Loucy (cell line): ENCODE data around the gene TCF7L2.

Source experiments
- H2AFZ ChIP-seq: fragments of 200-600 bp; sonication (generic); 2 replicates; pipeline ENCODE4 v1.6.0; 2016; ENCODE audit warnings: antibody characterized with exemption, mild to moderate bottlenecking, low read length, moderate library complexity
- H3F3A ChIP-seq: fragments of 200-600 bp; 2 replicates; pipeline ENCODE4 v1.6.0; 2016; ENCODE audit warnings: antibody characterized with exemption, low read depth, mild to moderate bottlenecking
- H3K27me3 ChIP-seq: fragments of 200-600 bp; sonication (generic); 2 replicates; pipeline ENCODE4 v1.6.1; 2014; ENCODE audit warnings: low read length, mild to moderate bottlenecking; ENCODE audit not compliant: insufficient read depth, poor library complexity, severe bottlenecking
- H3K36me3 ChIP-seq: fragments of 200-600 bp; sonication (generic); 2 replicates; pipeline ENCODE4 v1.6.1; 2016; ENCODE audit warnings: low read length; ENCODE audit not compliant: insufficient read depth
- H3K4me1 ChIP-seq: fragments of 200-600 bp; sonication (generic); 2 replicates; pipeline ENCODE4 v1.5.1; 2014; ENCODE audit warnings: low read length, mild to moderate bottlenecking; ENCODE audit not compliant: insufficient read depth, poor library complexity, severe bottlenecking
- H3K4me2 ChIP-seq: fragments of 200-600 bp; sonication (generic); 2 replicates; pipeline ENCODE4 v1.6.0; 2014; ENCODE audit warnings: antibody characterized with exemption, low read length, low read depth, mild to moderate bottlenecking; ENCODE audit not compliant: poor library complexity, severe bottlenecking
- H3K4me3 ChIP-seq: fragments of 200-600 bp; sonication (generic); 2 replicates; pipeline ENCODE4 v1.5.1; 2014; ENCODE audit warnings: low read length, mild to moderate bottlenecking, mixed read lengths; ENCODE audit not compliant: poor library complexity, severe bottlenecking
- H3K79me2 ChIP-seq: fragments of 200-600 bp; sonication (generic); 2 replicates; pipeline ENCODE4 v1.6.1; 2014; ENCODE audit warnings: low read length; ENCODE audit not compliant: insufficient read depth
- H3K9ac ChIP-seq: fragments of 200-600 bp; sonication (generic); 2 replicates; pipeline ENCODE4 v1.6.0; 2014; ENCODE audit warnings: mild to moderate bottlenecking, low read depth, low read length, moderate library complexity; ENCODE audit not compliant: poor library complexity, severe bottlenecking
- H3K9me2 ChIP-seq: fragments of 200-600 bp; sonication (generic); replicated peaks from 2 replicates; pipeline ENCODE4 v1.6.1; 2016; ENCODE audit warnings: low read depth, low read length, mixed read lengths
- H3K9me3 ChIP-seq: fragments of 200-600 bp; sonication (generic); 2 replicates; pipeline ENCODE4 v1.6.1; 2014; ENCODE audit warnings: mild to moderate bottlenecking, antibody characterized with exemption, low read length, low read depth; ENCODE audit not compliant: insufficient read depth
- H4K20me1 ChIP-seq: fragments of 200-600 bp; sonication (generic); 2 replicates; pipeline ENCODE4 v1.6.0; 2014; ENCODE audit warnings: antibody characterized with exemption, low read length, mild to moderate bottlenecking; ENCODE audit not compliant: insufficient read depth, poor library complexity, severe bottlenecking
- EZH2phosphoT487 ChIP-seq: fragments of 200-600 bp; IDR thresholded peaks from 2 replicates; pipeline ENCODE4 v1.6.1; 2018; ENCODE audit warnings: antibody characterized with exemption, mild to moderate bottlenecking, moderate library complexity, borderline replicate concordance
- TF ChIP-seq, protein P1 (sequence below): fragments of 200-600 bp; sonication (generic); conservative IDR thresholded peaks from 2 replicates; pipeline ENCODE4 v1.5.1; 2014; ENCODE audit warnings: mild to moderate bottlenecking, antibody characterized with exemption, low read length

TCF7L2 gene

DNA sequence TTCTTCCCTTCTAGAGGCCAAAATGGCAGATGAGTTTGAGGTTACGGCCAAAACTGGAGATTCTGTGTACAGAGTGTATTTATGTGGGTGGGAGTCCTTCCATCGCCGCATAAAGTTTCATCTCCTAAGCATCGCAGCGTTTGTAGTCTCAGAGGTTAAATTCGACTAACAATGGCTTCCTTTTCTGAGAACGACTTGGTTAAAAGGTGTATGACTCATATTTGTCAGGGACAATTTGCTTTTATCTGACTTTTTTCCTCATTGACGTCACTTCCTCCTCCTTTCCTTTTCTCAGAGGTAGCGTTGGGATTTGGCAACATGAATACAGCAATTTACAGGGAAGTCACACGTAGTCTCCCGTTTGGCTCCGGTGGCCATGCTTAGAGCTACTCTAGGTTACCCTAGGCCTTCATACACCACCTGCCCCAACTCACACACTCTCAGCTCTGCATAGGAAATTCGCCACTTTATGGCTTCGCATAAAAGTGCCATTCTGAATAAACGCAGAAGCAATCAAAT lies 37.6 kb upstream of the TCF7L2 start:
- TF ChIP-seq, protein P1, sequence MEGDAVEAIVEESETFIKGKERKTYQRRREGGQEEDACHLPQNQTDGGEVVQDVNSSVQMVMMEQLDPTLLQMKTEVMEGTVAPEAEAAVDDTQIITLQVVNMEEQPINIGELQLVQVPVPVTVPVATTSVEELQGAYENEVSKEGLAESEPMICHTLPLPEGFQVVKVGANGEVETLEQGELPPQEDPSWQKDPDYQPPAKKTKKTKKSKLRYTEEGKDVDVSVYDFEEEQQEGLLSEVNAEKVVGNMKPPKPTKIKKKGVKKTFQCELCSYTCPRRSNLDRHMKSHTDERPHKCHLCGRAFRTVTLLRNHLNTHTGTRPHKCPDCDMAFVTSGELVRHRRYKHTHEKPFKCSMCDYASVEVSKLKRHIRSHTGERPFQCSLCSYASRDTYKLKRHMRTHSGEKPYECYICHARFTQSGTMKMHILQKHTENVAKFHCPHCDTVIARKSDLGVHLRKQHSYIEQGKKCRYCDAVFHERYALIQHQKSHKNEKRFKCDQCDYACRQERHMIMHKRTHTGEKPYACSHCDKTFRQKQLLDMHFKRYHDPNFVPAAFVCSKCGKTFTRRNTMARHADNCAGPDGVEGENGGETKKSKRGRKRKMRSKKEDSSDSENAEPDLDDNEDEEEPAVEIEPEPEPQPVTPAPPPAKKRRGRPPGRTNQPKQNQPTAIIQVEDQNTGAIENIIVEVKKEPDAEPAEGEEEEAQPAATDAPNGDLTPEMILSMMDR = no peak
- TF ChIP-seq EZH2phosphoT487 = no peak
- Histone ChIP-seq H3K4me3 (no peak overlapping the region), H3K4me2 (no peak overlapping the region)

DNA sequence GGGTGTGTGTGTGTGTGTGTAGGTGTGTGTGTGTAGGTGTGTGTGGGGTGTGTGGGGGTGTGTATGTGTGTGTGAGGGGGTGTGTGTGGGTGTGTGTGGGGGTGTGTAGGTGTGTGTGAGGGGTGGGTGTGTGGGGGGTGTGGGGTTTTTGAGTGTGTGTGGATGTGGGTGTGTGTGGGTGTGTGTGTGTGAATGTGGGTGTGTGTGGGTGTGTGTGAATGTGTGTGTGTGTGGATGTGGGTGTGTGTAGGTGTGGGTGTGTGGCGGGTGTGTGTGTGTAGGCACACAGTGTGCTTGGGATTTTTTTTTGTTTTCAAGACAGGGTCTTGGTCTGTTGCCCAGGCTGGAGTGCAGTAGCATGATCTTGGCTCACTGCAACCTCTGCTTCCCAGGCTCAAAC lies 36.8 kb upstream of the TCF7L2 start:
- H3K27me3 ChIP-seq = no peaks in the 10 kb centered on the region
- H3F3A ChIP-seq = no peaks in the 10 kb centered on the region
- no peaks in the 10 kb centered on the region for H3K9me3 ChIP-seq
- no peaks in the 10 kb centered on the region for H4K20me1 ChIP-seq
- TF ChIP-seq, protein P1 = no peak
- no peak for TF ChIP-seq EZH2phosphoT487
- no peaks in the 10 kb centered on the region for H3K9me2 ChIP-seq
- no peaks in the 10 kb centered on the region for H3K36me3 ChIP-seq
- no peak overlapping the region for H3K4me2 ChIP-seq
- H2AFZ ChIP-seq = no peak overlapping the region
- H3K4me3 ChIP-seq = no peak overlapping the region
- no peaks in the 10 kb centered on the region for H3K4me1 ChIP-seq
- no peak overlapping the region for H3K9ac ChIP-seq
- H3K79me2 ChIP-seq = no peaks in the 10 kb centered on the region

More for the DNA sequence above, 37.6 kb upstream of the TCF7L2 start:
- no peaks in the 10 kb centered on the region for H3K4me1 ChIP-seq
- H2AFZ ChIP-seq = no peak overlapping the region
- H3K9me3 ChIP-seq = no peaks in the 10 kb centered on the region
- H3K9ac ChIP-seq = no peak overlapping the region
- no peaks in the 10 kb centered on the region for H3K79me2 ChIP-seq
- H3K9me2 ChIP-seq = no peaks in the 10 kb centered on the region
- H4K20me1 ChIP-seq = no peaks in the 10 kb centered on the region
- H3K27me3 ChIP-seq = no peaks in the 10 kb centered on the region
- H3K36me3 ChIP-seq = no peaks in the 10 kb centered on the region
- no peaks in the 10 kb centered on the region for H3F3A ChIP-seq

DNA sequence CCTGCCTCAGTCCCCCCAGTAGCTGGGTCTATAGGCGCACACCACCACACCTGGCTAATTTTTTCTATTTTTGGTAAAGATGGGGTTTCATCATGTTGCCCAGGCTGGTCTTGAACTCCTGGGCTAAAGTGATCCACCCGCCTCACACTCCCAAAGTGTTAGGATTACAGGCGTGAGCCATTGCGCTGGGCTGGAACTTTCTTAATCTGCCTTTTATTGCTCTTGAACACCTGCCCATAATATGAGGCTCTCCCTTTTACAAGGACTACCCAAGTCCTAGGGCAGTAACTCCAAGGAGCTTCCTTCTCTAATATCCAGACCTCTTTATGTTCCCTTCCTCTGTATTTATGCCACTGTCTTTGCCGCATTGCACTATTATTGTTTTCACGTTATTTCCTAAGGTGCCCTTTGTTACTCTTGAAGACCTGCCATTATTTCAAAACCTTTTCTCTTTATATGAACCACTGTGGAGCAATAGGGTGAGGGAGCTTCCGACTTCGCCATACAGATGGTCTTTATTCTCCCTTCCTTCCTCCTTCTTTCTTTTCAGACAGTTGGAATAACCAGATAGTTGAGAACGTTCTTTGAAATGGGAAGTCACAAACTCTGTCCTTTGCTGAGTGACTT lies 36.3 kb upstream of the TCF7L2 start:
- H3K36me3 ChIP-seq = no peaks in the 10 kb centered on the region
- H3K4me1 ChIP-seq = no peaks in the 10 kb centered on the region
- H3K4me3 ChIP-seq = no peak overlapping the region
- H3K27me3 ChIP-seq = no peaks in the 10 kb centered on the region
- no peaks in the 10 kb centered on the region for H4K20me1 ChIP-seq
- H3F3A ChIP-seq = no peaks in the 10 kb centered on the region
- H3K9ac ChIP-seq = no peak overlapping the region
- no peak overlapping the region for H2AFZ ChIP-seq
- no peaks in the 10 kb centered on the region for H3K9me3 ChIP-seq
- H3K9me2 ChIP-seq = no peaks in the 10 kb centered on the region
- no peak overlapping the region for H3K4me2 ChIP-seq
- TF ChIP-seq, protein P1 = no peak
- no peak for TF ChIP-seq EZH2phosphoT487
- no peaks in the 10 kb centered on the region for H3K79me2 ChIP-seq
